Stimulated activated CD4-positive, alpha-beta T cell treated with anti-CD3 and anti-CD28 coated beads, Interleukin-1b, Interleukin-23, amount 100 ng/mL, for 24 hours (primary cell): ENCODE results near the gene PDE7B.

Experiments used
- DNase-seq, 4 experiments: peaks; one replicate each; pipeline ENCODE4 v3.0.0-alpha.2; 2020; ENCODE audit warnings: low read depth in 4 of 4, low spot score in 1 of 4

The PDE7B gene

GRCh38 chr6:135851442-135852271, at the start of gene PDE7B:
PDE7B (plus strand) TSS chr6:135851701.
- DNase-seq: peak in 2 of 4 experiments; percentile 7 to 22

GRCh38 chr6:135801755-135802465, 49.6 kb upstream of the PDE7B start:
- no peak for DNase-seq

- no peak for DNase-seq
Measured at GRCh38 chr6:135810486-135810885, 41.0 kb upstream of the PDE7B start.

- DNase-seq: no peak
Measured at GRCh38 chr6:135811170-135811569, 40.3 kb upstream of the PDE7B start.

- DNase-seq: no peak
Measured at GRCh38 chr6:135811644-135812526, 39.6 kb upstream of the PDE7B start.

- no peak for DNase-seq
Measured at GRCh38 chr6:135813401-135813800, 38.1 kb upstream of the PDE7B start.

GRCh38 chr6:135814043-135814442, 37.5 kb upstream of the PDE7B start:
- no peak for DNase-seq

GRCh38 chr6:135815216-135815615, 36.3 kb upstream of the PDE7B start:
- DNase-seq: no peak

- DNase-seq: no peak
Measured at GRCh38 chr6:135817035-135817434, 34.5 kb upstream of the PDE7B start.

GRCh38 chr6:135819665-135820064, 31.8 kb upstream of the PDE7B start:
- no peak for DNase-seq

GRCh38 chr6:135820340-135820739, 31.2 kb upstream of the PDE7B start:
- DNase-seq: no peak

GRCh38 chr6:135823851-135824250, 27.6 kb upstream of the PDE7B start:
- DNase-seq: no peak

- DNase-seq: no peak
Measured at GRCh38 chr6:135826236-135826804, 25.2 kb upstream of the PDE7B start.

- DNase-seq: no peak
Measured at GRCh38 chr6:135828021-135828420, 23.5 kb upstream of the PDE7B start.

GRCh38 chr6:135830452-135830881, 21.0 kb upstream of the PDE7B start:
- DNase-seq: no peak

- no peak for DNase-seq
Measured at GRCh38 chr6:135831016-135831415, 20.5 kb upstream of the PDE7B start.

- no peak for DNase-seq
Measured at GRCh38 chr6:135832166-135832565, 19.3 kb upstream of the PDE7B start.

- DNase-seq: no peak
Measured at GRCh38 chr6:135833771-135834170, 17.7 kb upstream of the PDE7B start.

GRCh38 chr6:135837735-135838449, 13.6 kb upstream of the PDE7B start:
- no peak for DNase-seq

- no peak for DNase-seq
Measured at GRCh38 chr6:135839121-135839520, 12.4 kb upstream of the PDE7B start.
